ENCODE measurements around the gene CORO2B.

Gene CORO2B

DNA sequence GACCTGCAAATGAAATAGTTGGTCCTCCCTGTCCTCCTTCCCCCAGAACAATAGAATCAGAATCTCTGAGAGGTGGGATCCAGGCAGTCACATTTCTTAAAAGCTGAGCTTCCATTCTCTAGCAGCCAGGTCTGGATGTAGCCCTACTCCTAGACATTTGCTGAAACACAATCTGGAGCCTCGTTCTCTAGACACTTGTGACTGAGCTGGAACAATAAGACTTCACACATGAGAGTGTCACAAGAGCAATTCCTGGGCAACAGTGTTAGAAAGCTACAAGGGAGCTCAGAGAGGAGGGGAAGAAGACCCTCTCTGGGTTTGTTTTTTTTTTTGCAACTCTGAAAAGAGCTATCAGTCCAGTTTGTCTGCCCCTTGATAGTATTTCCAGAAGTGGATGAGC, 14.5 kb downstream of the CORO2B start:
- no peak for DNase-seq

DNA sequence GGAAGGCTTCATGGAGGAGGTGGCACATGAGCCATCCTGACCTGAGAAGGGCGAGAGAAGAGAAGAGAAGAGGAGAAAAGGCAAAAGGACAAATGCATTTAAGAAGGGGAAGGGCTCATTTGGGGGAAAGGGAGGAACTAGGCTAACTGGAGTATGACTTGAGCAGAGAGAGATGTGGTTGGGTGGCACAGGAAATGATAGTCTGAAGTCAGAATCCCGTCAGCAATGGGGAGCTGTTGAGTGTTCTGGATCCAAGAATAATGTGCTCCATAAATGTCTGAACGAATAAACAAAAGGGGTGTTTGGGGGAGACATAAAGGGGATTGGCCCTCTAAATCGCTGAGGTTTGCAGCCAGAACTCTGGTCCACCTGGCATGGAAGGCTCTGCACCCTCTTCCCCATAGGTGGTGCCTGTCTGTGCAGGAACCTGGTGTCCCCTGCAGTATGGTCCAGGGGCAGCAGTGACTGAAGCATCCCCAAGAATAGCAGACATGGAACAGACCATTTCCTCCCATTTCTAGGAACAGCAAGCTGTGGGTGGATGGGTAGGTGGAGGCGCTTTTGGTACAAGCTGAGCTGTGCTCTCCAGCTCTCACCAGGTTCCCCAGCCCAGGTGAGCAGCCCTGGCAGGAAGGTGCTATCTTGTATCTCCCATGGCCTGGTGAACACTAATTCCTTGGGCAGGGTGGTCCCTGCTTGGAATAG, 15.2 kb downstream of the CORO2B start:
- DNase-seq, result no peak

DNA sequence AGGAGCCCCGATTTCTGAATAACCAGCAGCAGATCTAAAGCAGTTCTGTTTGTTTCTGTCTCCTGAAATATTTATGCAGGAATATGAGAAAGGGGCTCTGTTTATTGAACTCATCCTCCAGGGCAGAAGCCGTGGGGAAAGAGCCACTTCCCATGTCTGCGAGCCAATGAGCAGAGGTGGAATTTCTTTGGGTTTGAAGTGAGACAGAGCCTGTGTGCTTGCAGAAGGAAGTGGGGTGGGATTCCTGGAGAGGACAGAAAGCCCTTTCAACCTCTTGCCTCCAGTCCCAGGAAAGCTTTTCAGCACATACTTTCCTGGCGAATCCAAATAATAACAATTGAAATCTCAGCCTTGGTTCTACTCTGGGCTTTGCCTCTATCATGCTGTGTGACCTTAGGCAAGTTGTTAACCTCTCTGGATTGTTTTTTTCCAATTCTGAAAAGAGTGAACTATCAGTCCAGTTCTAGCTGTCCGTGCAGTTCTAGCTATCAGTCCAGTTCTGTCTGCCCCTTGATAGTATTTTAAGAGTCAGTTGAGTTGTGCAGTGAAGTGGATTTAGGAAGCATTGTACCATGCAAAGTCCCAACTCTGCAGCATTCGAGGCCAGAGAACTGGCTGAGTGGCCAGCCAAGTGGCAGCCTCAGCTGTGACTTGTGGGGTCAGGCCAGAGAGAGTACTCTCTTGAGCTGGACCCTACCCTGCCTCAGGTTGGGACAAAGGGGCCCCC, 15.9 kb downstream of the CORO2B start:
- DNase-seq, result no peak

DNA sequence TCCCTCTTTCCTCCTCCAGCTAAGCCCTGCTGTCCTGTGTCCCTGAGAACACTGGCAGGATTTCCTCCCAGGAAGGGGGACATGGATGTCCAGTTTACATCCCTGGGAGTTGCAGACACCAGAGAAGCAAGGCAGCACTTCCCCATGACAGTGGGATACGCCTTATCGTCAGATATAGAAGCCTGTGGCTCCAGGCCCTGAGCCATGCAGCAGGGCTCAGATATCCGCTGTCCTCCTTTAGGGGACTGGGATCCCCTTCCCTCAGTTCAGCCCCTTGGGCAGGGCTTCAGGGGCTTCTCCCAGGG, 16.4 kb downstream of the CORO2B start:
- no peak for DNase-seq

DNA sequence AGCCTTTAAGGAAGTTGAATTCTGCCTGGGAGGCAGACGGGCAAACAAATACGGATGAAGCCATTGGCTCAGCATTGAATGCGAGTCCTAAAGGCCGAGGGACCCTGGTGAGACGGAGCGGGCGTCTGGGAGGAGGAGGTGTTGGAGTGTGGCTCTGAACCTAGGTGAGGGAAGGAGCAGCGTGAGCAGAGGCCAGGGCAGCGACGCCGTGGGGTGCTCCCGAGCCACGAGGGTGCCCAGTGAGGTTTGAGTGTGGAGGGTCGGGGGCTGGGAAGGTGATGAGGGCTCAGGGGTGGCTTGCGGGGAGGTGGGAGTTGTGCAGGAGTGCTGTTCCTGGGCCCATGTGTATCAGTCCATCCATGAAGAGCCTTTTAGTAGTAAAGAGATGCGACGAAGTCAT, 17.0 kb downstream of the CORO2B start:
- no peak for DNase-seq

DNA sequence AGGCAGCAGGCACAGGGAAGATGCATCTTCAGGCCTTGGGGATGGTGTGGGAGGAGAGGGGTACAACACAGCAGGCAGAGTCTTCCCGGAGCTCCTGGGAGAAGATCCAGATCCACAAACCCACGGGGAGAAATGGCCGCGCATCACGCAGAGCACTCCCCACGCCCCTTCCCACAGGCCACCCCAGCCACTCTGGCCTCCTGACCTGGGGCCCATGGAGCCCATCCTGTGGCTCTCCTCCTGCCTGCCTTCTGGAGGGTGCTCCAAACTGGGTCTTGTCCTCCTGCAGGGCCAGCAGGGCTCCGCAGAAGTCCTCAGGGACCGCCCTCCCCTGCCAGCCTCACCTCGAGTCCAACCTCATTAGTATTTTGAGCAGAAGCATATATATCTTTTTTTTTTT, 17.9 kb downstream of the CORO2B start:
- DNase-seq, result no peak

DNA sequence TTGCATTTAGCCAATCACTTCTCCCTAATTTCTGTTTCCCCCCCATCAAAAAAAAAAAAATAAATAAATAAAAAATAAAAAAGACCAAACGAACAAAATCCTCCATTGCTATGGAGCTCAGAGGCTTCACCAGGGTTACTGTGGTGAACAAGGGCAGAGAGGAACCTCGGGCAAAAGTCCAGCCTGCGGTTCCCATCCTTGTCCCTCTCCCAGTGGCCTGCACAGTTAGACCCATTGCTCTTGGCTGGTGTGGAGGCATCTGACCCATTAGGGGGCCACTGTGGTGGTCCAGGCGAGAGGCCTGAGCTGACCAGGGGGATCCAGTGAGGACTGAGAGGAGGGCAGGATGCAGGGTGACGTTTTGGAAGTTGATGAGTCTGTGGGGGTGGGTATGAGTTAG, 18.8 kb downstream of the CORO2B start:
- DNase-seq, result no peak

DNA sequence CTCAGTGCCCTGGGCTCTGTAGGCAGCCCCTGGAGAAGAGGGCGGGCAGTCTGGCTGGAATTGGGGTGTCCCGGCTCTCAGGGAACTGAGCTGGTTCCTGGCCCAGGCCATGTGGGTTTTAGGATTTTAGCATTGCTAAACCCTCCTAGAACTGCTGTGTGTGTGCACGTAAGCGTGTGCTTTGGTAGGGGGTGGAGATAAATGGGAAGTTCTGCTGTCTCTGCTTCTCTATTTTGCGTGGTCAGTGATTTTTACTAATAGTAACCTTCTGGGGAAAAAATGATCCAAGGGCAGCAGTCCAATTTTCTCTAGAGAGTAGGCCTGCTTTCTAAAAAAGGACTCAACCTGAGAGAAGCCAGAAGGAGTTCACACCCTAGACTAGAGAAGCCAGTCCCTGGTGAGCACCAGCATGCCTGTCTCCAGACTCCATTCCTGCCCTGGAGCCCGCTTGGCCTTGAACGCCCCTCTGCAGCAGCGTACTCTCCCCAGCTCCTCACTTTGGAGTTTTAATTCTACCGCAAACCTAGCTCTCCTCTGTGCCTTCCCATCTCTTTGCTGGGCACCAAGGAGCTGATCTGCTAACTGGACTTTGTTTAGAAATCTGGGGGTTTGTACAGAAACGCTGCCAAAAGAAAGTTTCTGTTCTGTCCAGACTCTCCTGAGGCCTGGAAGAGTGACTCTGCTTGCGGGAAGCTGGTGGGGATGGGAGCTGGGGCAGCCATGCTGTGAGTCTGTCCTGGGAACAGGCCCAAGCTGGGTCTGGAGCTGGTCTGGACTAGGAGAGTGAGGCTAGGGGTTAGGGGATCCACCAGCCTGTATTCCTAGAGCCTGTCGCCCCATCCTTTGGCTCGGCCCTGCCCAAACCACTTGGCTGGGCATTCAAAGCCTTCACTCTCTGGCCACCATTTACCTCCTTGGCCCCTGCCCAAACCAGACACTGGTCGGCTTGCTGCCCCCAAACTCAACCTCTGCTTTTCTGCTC, 19.7 kb downstream of the CORO2B start:
- DNase-seq, result no peak

DNA sequence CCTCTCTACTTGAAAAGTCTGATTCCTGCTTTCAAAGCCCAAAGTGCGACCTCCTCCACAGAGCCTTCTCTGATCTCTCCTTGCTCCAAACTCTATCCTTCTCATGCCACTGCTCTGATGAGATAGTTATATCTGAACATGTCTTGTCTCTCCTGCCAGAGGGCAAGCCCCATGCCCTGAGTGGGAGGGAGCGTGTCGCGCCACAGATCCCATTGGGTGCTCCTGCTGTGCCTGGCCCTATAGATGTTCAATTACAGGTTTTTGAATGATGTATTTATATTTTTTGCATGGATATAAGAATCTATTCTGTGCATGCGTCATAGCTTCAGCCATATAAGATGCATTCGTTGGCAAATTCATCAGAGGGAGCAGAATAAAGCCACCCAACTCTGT, 20.4 kb downstream of the CORO2B start:
- DNase-seq, result no peak

DNA sequence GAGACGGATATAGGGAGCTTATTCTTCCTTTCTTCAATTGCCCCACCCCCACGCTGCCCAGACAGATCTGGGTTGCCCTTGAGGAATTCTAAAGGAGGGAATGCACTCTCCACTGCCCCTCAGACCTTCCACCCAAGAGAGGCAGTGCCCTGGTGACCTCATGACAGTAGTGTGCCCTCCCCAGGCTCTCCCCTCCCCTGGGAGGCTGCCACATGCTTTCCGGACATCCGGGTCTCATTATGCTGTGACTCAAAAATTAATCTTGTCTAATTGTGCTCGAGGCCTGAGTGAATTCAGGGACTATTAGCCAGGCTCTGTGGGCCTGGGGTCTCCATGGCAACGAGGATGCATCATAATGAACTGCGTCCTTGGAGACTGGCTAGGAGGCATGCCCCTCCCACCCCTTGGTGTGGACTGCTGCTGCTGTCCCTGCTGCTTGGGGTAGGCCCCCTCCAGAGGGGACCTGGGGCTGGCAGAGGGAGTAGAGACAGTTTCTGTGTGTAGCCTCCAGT, 20.8 kb downstream of the CORO2B start:
- peak; percentile 64 for DNase-seq

DNA sequence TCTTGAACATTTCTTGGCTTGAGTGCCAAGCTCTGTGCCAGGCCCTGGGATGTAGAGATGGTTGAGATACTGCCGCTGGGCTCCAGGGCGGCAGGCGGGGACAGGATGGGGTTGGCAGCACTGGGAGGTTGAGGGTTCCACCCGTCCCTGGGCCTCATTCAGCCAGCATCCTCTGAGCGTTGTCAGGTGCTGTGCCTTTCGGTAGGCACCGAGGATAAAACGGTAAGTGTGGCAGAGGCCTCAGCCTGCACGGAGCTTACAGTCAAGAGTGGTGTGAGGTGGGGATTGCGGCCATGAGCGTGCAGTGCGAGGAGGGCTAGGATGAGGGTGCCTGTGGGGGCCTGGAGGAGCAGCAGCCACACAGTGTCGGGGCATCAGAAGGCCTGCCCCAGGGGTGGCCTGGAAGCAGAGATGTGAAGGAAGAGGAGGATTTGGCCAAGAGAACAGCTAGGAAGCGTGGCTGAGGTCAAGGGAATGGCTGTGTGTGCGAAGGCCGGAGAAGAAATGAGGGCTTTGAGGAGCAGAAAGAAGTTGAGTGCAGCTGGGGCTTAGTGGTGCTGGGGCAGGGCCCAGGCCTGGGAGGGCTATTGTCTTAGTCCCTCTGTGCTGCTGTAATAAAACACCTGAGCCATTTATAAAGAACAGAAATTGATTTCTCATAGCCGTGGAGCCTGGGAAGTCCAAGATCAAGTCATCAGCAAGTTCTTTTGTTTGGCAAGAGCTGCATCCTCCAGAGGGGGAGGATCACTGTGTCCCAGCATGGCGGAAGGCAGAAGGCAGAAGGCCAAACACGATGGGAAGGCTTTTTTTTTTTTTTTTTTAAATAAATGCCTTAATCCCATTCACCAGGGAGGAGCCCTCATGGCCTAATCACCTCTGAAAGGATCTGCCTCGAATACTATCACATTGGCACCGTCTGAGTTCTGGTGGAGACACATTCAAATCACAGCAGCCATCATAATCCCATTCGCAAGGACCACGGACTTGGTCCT, 22.7 kb downstream of the CORO2B start:
- DNase-seq, result no peak

DNA sequence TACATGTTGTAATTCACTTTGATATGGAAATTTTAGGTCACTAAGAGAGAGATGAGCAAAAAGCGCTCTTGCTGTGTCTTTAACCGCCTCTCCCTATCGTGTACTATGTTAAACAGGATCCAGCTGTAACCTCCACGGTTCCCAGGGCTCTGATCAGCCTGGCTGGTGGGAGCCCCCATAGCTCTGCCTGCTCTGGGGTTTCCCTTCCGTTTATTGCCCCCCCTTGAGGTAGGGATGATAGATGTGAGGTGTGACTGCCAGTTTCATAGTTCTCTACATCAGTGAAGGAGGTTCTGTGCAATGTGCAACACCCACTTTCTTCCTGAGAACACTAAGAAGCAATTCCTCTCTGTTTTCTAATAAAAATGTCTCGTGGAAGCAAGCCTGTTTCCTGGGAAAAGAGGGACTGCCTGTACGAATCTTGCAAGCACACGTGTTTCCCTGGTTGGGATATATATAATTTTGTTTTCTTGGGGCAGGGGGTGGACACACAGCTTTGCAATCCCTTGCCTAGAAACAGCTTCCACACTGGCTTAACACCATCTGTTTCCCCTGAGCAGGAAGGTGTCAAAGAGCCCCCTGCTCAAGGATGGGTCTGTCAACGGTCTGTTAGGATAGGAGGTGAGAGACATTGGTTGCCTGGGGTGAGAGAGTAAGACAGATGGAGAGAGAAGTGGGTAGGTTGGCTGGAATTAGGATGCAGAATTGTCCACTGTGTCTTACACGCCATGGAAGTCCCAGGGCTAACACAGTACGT, 23.8 kb downstream of the CORO2B start:
- no peak for DNase-seq

DNA sequence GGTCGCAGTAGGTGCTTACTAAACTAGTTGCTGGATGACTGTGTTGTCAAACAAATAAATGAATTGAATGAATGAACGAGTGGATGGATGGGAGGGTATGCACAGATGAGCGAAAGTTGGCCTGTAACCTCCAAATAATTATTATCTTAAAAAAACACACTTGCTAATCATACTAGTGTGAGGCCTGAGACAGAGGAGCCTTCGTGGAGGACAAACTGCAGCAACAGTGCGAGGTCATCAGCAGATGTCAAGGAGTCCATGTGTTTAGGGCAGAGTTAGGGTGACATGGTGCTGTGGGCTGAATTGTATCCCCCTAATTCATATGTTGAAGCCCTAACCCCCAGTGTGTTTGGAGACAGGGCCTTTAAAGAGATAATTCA, 24.4 kb downstream of the CORO2B start:
- DNase-seq, result no peak

DNA sequence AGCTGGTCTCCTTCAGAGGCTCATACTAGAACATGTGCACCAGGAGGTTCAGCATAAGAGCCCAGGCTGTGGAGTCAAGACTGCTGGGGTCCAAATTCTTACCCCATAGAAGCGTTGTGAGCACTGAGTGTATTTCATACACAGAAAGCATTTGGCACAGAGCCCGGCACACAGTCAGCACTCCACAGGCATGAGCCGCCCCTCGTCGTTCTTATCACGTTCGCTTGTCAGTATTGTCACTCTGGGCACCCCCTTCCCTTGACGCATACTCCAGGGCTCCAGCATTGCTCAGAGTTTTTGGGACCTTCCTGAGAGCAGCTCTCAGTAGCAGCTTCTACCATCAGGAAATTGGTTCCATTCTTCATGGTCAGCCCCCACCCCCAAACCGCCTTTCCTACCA, 25.2 kb downstream of the CORO2B start:
- no peak for DNase-seq

DNA sequence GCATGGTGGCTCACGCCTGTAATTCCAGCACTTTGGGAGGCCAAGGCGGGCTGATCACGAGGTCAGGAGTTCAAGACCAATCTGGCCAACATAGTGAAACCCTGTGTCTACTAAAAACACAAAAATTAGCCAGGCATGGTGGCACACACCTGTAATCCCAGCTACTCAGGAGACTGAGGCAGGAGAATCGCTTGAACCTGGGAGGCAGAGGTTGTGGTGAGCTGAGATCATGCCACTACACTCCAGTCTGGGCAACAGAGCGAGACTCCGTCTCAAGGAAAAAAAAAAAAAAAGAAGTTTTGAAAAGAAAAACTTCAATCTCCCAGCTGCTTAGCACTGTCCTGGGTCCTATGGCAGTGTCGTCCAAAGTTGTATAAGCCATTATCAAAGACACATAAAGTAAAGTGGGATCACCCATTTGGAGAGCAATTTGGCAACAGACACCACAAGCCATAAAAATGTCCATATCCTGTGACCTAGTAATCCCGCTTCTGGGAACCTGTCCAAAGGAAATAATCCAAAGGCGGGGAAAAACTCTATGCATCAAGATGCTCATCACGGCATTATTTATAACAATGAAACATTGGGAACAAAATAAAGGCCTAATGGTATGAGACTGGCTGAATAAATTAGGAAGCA, 26.2 kb downstream of the CORO2B start:
- DNase-seq, result peak; percentile 48

DNA sequence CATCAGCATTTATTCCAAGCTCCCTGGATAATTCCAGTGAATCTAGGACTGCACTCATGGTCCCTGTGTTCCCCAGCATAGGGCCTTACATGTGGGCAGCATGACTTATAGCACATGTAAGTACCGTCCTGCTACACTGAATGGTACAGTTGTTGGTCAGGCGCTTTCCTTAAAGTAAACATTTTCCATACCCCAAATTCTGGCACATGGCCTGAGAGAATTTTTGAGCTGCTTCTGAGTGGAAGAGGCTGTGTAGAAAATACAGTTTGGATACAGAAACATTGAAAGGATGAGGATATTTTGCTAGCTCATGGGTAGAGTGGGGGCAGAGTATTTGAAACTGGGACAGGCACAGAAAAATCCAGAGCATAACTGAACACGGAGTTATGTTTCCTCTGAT, 27.6 kb downstream of the CORO2B start:
- no peak for DNase-seq

DNA sequence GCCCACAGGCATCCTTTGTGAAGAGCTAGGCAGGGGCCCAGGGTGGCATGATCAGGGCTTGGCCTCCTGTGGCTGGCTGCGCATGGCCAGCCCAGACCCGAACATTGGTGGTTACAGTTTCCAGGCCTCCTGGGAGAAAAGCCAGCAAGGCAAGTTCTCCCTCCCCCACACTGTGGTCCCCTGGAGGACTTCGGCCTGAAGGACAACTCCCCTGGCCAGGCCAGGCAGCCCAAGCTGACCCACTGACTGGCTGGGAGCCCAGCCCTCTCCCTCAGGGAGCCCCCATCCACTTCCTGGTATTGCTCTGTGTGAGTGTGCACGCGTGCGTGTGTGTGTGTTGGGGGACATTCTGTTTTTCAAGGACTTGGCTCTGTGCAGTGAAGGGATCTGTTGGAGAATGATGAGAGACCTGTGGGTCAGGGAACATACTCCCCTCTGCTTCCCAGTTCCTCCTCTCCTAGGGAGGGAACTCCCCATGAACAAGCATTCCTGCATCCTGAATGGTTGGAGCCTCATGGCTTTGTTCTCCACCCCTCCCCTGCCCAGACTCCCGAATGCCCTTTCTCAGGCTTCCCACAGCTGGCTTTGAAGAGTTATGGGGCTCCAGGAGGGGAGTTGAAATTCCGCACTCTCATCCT, 29.5 kb downstream of the CORO2B start:
- DNase-seq, result no peak

DNA sequence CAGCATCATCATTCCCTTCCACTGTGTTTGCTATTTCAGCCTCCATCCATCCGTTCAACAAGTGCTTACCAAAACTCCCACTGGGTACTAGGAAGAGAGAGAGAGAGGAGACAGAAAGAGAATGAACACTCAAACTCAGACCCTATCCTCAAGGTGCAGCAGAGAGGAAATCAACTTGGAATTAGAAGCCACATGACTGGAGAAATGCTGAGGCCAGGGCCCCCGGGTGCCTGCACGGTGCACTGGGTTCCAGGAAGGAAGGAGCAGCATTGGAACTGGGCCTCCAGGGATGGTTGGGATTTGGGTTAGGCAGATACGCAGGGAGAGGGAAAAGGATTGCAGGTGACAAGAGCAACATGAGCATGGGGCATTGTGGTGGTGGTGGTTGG, 30.0 kb downstream of the CORO2B start:
- DNase-seq, result no peak

DNA sequence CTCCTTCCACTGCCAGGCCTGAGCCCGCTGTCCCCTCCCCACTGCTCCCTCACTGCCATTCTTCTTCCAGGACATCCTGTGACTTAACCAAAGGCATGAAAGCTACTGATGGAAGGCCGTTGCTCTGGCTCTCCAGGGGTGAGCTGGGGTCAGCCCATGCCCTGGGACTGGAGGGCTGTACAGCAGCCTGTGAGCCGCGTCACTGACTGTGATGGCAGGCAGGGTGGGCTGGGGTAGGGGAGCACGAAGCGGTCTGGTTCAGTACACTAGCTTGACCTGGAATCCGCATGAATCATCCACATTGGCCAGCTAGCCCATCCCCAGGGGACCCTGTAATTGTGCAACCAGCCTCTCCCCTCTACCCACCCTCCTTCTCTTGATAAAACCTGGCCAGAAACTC, 30.8 kb downstream of the CORO2B start:
- DNase-seq, result no peak

DNA sequence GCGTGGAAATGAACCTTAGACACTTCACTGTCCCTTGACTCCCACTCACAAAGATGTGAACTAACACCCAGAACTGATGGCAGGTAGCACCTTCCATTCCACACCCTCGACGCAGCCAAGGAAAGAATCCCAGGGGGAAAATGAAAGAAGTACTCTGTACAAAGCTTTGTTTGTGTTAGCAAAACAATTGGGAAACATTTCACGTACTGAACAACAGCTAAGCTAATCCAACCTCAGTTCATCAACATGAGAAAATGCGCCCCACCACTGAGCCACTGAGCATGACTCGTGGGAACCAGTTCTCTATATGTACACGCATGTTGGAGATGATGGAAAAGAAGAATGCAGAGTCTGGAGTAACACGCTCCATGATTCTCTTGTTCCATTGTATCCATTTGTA, 32.0 kb downstream of the CORO2B start:
- DNase-seq, result no peak

DNA sequence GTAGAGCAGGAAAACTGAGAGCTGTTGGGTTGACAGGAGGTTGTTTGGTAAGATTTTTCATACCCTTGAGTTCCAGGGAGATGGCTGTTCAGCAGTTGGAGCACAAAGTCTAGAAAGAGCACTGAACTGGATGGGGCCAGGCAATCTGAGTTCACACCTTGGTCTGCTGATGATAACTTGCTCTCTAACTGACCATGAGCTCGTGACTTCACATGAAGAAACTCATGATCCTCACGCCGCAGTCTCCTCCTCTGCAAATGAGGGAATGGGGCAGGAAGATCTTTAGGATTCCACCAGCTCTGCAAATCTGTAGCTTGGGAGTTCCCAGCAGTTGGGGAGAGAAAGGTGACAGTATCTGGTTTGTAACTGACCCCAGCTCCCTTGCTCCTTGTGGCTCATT, 33.7 kb downstream of the CORO2B start:
- DNase-seq, result no peak

Measured in NCI-H748 treated with DMSO at 0.1 percent for 48 hours (cell line).